ENCODE results near the gene GABRQ.

GABRQ gene

DNA sequence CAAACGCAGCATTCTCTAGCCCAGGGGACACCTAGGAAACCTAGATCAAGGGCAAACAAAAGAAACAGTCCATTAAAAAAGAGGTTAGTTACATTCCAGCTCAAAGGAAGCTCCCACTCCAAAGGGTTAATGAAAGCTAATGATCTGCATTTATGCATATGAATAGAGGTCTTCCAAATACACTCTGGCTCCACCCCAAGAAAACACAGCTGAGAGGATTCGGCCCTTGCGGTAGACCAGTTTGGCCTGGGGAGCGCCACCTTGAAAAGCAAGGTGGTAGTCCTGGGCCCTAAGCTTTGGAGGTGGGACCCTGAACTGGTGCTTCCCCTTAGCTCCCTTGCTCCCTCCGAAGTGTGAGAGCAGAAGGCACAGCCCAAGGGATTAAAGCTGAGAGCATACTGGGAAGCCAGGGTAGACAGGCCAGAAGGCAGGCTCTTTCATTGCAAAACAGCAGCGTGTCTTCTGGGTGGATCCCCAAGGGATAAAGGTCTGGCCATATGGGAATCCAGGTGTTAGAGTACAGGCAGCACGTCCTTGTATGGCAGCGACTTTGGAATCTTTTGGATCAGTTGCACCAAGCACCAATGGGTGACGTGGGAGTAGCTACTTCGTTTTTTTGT lies 3.7 kb downstream of the GABRQ start:
- no peak for DNase-seq
- Histone ChIP-seq H3K4me2 (ENCODE audit: low read length, poor library complexity, severe bottlenecking) (no peak overlapping the region), H2BK120ac (ENCODE audit: low read depth, low read length) (no peak overlapping the region), H2BK5ac (ENCODE audit: low read depth, low read length, poor library complexity, severe bottlenecking) (no peak overlapping the region), H4K91ac (ENCODE audit: low read length) (no peak overlapping the region), H3K79me1 (replicated peaks; ENCODE audit: low read length, poor library complexity, severe bottlenecking) (no peaks in the 10 kb centered on the region), H2BK12ac (ENCODE audit: low read length in 2 of 2) (no peak overlapping the region), H3K9ac (ENCODE audit: low read length) (no peak overlapping the region), H2AFZ (ENCODE audit: low read depth, low read length) (no peak overlapping the region), H2AK5ac (ENCODE audit: low read length, severe bottlenecking) (no peak overlapping the region), H3K27ac (ENCODE audit: low read length, poor library complexity, severe bottlenecking) (no peak overlapping the region), H3K23ac (ENCODE audit: low read length in 2 of 2) (no peak overlapping the region), H3K18ac (ENCODE audit: low read depth in 1 of 2, low read length in 2 of 2) (no peak overlapping the region), H3K14ac (ENCODE audit: low read length in 2 of 2) (no peak overlapping the region), H3K36me3 (ENCODE audit: control insufficient read depth in 1 of 2, insufficient read depth in 2 of 2, low read depth in 1 of 2, low read length in 2 of 2) (no peaks in the 10 kb centered on the region), H3K4me3 (ENCODE audit: insufficient read depth in 1 of 2, low read depth in 1 of 2, low read length in 2 of 2) (no peak overlapping the region), H2BK15ac (ENCODE audit: low read depth, poor library complexity, severe bottlenecking) (no peak overlapping the region), H3K4me1 (ENCODE audit: control insufficient read depth, insufficient read depth, low read depth, low read length) (no peaks in the 10 kb centered on the region), H3K4ac (ENCODE audit: low read depth in 1 of 2, low read length in 2 of 2) (no peak overlapping the region), H3K27me3 (ENCODE audit: control insufficient read depth in 1 of 2, insufficient read depth in 1 of 2, low read length in 2 of 2) (peaks cover 20 to 85% of the 10 kb centered on the region in 2 experiments), H4K8ac (ENCODE audit: low read length) (no peak overlapping the region), H3K9me3 (ENCODE audit: control insufficient read depth, low read length) (no peaks in the 10 kb centered on the region)
- 28% methylated on average over 4 of the region's 10 CpGs for WGBS

- no peak overlapping the region for H2AFZ ChIP-seq (ENCODE audit: low read depth, low read length)
- H2BK120ac ChIP-seq (ENCODE audit: low read depth, low read length): no peak overlapping the region
- no CpG with 5 or more reads among the region's 6 CpGs for WGBS
- H3K79me1 ChIP-seq (replicated peaks; ENCODE audit: low read length, poor library complexity, severe bottlenecking): no peaks in the 10 kb centered on the region
- H3K18ac ChIP-seq (ENCODE audit: low read depth in 1 of 2, low read length in 2 of 2): no peak overlapping the region
- no peak overlapping the region for H3K4ac ChIP-seq (ENCODE audit: low read depth in 1 of 2, low read length in 2 of 2)
- no peak for DNase-seq
- H3K9ac ChIP-seq (ENCODE audit: low read length): no peak overlapping the region
- H3K14ac ChIP-seq (ENCODE audit: low read length in 2 of 2): no peak overlapping the region
- H4K8ac ChIP-seq (ENCODE audit: low read length): no peak overlapping the region
- H3K9me3 ChIP-seq (ENCODE audit: control insufficient read depth, low read length): no peaks in the 10 kb centered on the region
- no peak overlapping the region for H3K23ac ChIP-seq (ENCODE audit: low read length in 2 of 2)
- H4K91ac ChIP-seq (ENCODE audit: low read length): no peak overlapping the region
- H3K36me3 ChIP-seq (ENCODE audit: control insufficient read depth in 1 of 2, insufficient read depth in 2 of 2, low read depth in 1 of 2, low read length in 2 of 2): no peaks in the 10 kb centered on the region
- H2BK15ac ChIP-seq (ENCODE audit: low read depth, poor library complexity, severe bottlenecking): no peak overlapping the region
- no peaks in the 10 kb centered on the region for H3K4me1 ChIP-seq (ENCODE audit: control insufficient read depth, insufficient read depth, low read depth, low read length)
- H2BK5ac ChIP-seq (ENCODE audit: low read depth, low read length, poor library complexity, severe bottlenecking): no peak overlapping the region
- H3K27me3 ChIP-seq (ENCODE audit: control insufficient read depth in 1 of 2, insufficient read depth in 1 of 2, low read length in 2 of 2): peaks cover 13 to 83% of the 10 kb centered on the region in 2 experiments
- H2AK5ac ChIP-seq (ENCODE audit: low read length, severe bottlenecking): no peak overlapping the region
- no peak overlapping the region for H3K27ac ChIP-seq (ENCODE audit: low read length, poor library complexity, severe bottlenecking)
- H3K4me2 ChIP-seq (ENCODE audit: low read length, poor library complexity, severe bottlenecking): no peak overlapping the region
- H2BK12ac ChIP-seq (ENCODE audit: low read length in 2 of 2): no peak overlapping the region
- H3K4me3 ChIP-seq (ENCODE audit: insufficient read depth in 1 of 2, low read depth in 1 of 2, low read length in 2 of 2): no peak overlapping the region
Observed at GRCh38 chrX:152641996-152642395, 4.3 kb downstream of the GABRQ start.

DNA sequence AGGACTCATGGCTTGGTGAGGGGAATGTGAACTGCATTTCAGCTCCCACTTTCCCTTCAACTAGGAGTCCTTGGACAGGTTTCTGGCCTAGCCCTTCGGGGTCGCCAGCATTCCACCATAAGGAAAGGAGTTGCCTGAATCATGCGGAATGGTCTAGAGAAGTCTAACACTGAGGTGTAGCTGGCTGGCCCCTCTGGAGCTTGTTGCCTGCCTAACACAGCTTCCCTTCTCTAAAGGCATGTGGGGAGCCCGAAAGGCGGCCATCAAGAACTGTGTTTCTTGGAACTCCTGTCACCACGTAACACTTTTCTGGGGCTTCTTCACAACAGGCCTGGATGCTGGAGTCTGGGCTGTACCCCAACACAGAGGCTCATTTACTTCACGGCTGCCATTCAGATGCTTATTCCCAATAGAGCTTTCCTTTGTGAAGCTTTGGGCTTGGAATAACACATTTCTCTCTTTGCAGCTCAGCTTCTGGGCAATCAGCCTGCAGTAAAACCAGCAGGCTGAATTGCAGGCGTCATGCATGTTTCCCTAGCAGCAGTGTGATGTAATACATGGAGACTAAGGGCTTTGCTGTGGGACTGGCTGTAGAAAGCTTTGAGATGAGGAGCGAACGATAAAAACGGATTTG lies 5.4 kb downstream of the GABRQ start:
- H3K4me2 ChIP-seq (ENCODE audit: low read length, poor library complexity, severe bottlenecking): no peak overlapping the region
- DNase-seq: no peak
- no peak overlapping the region for H3K18ac ChIP-seq (ENCODE audit: low read depth in 1 of 2, low read length in 2 of 2)
- H2AK5ac ChIP-seq (ENCODE audit: low read length, severe bottlenecking): no peak overlapping the region
- H4K91ac ChIP-seq (ENCODE audit: low read length): no peak overlapping the region
- no peak overlapping the region for H3K14ac ChIP-seq (ENCODE audit: low read length in 2 of 2)
- no peak overlapping the region for H3K4me3 ChIP-seq (ENCODE audit: insufficient read depth in 1 of 2, low read depth in 1 of 2, low read length in 2 of 2)
- H3K4me1 ChIP-seq (ENCODE audit: control insufficient read depth, insufficient read depth, low read depth, low read length): no peaks in the 10 kb centered on the region
- no peak overlapping the region for H3K9ac ChIP-seq (ENCODE audit: low read length)
- no peak overlapping the region for H3K23ac ChIP-seq (ENCODE audit: low read length in 2 of 2)
- H2BK5ac ChIP-seq (ENCODE audit: low read depth, low read length, poor library complexity, severe bottlenecking): no peak overlapping the region
- no peak overlapping the region for H3K27ac ChIP-seq (ENCODE audit: low read length, poor library complexity, severe bottlenecking)
- no peak overlapping the region for H2BK120ac ChIP-seq (ENCODE audit: low read depth, low read length)
- WGBS: 78% methylated on average over 8 of the region's 11 CpGs
- no peak overlapping the region for H2BK15ac ChIP-seq (ENCODE audit: low read depth, poor library complexity, severe bottlenecking)
- H2AFZ ChIP-seq (ENCODE audit: low read depth, low read length): no peak overlapping the region
- no peaks in the 10 kb centered on the region for H3K79me1 ChIP-seq (replicated peaks; ENCODE audit: low read length, poor library complexity, severe bottlenecking)
- no peak overlapping the region for H3K4ac ChIP-seq (ENCODE audit: low read depth in 1 of 2, low read length in 2 of 2)
- no peak overlapping the region for H4K8ac ChIP-seq (ENCODE audit: low read length)
- peaks cover 7 to 85% of the 10 kb centered on the region in 2 experiments for H3K27me3 ChIP-seq (ENCODE audit: control insufficient read depth in 1 of 2, insufficient read depth in 1 of 2, low read length in 2 of 2)
- H3K36me3 ChIP-seq (ENCODE audit: control insufficient read depth in 1 of 2, insufficient read depth in 2 of 2, low read depth in 1 of 2, low read length in 2 of 2): no peaks in the 10 kb centered on the region
- no peaks in the 10 kb centered on the region for H3K9me3 ChIP-seq (ENCODE audit: control insufficient read depth, low read length)
- H2BK12ac ChIP-seq (ENCODE audit: low read length in 2 of 2): no peak overlapping the region

DNA sequence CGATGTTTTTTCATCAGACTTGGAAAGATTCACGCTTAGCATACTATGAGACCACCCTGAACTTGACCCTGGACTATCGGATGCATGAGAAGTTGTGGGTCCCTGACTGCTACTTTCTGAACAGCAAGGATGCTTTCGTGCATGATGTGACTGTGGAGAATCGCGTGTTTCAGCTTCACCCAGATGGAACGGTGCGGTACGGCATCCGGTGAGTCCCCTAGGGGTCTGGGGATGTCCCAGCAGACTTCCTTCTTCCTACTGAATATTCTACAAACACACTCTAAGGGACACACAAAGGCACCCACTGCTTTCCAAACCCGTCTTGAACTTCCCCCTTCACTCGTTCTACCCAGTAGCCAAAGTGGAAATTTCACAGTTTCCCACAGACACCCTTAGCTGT lies 9.3 kb downstream of the GABRQ start:
- Histone ChIP-seq H2BK12ac (ENCODE audit: low read length in 2 of 2) (no peak overlapping the region), H2AK5ac (ENCODE audit: low read length, severe bottlenecking) (no peak overlapping the region), H3K4me2 (ENCODE audit: low read length, poor library complexity, severe bottlenecking) (no peak overlapping the region), H3K36me3 (ENCODE audit: control insufficient read depth in 1 of 2, insufficient read depth in 2 of 2, low read depth in 1 of 2, low read length in 2 of 2) (no peaks in the 10 kb centered on the region), H2BK5ac (ENCODE audit: low read depth, low read length, poor library complexity, severe bottlenecking) (no peak overlapping the region), H4K91ac (ENCODE audit: low read length) (no peak overlapping the region), H2BK120ac (ENCODE audit: low read depth, low read length) (no peak overlapping the region), H3K9me3 (ENCODE audit: control insufficient read depth, low read length) (peaks cover 3% of the 10 kb centered on the region), H2BK15ac (ENCODE audit: low read depth, poor library complexity, severe bottlenecking) (no peak overlapping the region), H4K8ac (ENCODE audit: low read length) (no peak overlapping the region), H3K79me1 (replicated peaks; ENCODE audit: low read length, poor library complexity, severe bottlenecking) (no peaks in the 10 kb centered on the region), H2AFZ (ENCODE audit: low read depth, low read length) (no peak overlapping the region), H3K27ac (ENCODE audit: low read length, poor library complexity, severe bottlenecking) (no peak overlapping the region), H3K18ac (ENCODE audit: low read depth in 1 of 2, low read length in 2 of 2) (no peak overlapping the region), H3K4me1 (ENCODE audit: control insufficient read depth, insufficient read depth, low read depth, low read length) (no peaks in the 10 kb centered on the region), H3K4me3 (ENCODE audit: insufficient read depth in 1 of 2, low read depth in 1 of 2, low read length in 2 of 2) (no peak overlapping the region), H3K27me3 (ENCODE audit: control insufficient read depth in 1 of 2, insufficient read depth in 1 of 2, low read length in 2 of 2) (peaks cover 0 to 63% of the 10 kb centered on the region in 2 experiments), H3K14ac (ENCODE audit: low read length in 2 of 2) (no peak overlapping the region), H3K4ac (ENCODE audit: low read depth in 1 of 2, low read length in 2 of 2) (no peak overlapping the region), H3K23ac (ENCODE audit: low read length in 2 of 2) (no peak overlapping the region), H3K9ac (ENCODE audit: low read length) (no peak overlapping the region)
- DNase-seq: no peak
- 89% methylated on average over 12 of the region's 12 CpGs for WGBS
